ENCODE results near the gene CPED1.
"Not testable (repeated sequence)": the region's sequence is repeated elsewhere in the genome, so short reads cannot be mapped to it uniquely, and the experiment has no call there.

The CPED1 gene

GRCh38 chr7:121041516-121042148 lies 53.1 kb downstream of the CPED1 start:
- no peak for DNase-seq (ENCODE audit: low read depth)

- no peak for DNase-seq (ENCODE audit: low read depth)
Observed at GRCh38 chr7:121042195-121042594, 53.7 kb downstream of the CPED1 start.

- no peak for DNase-seq (ENCODE audit: low read depth)
Observed at GRCh38 chr7:121042899-121043298, 54.4 kb downstream of the CPED1 start.

GRCh38 chr7:121043314-121044234 lies 55.1 kb downstream of the CPED1 start:
- no peak for DNase-seq (ENCODE audit: low read depth)

- DNase-seq (ENCODE audit: low read depth): no peak
Observed at GRCh38 chr7:121045090-121045489, 56.6 kb downstream of the CPED1 start.

- no peak for DNase-seq (ENCODE audit: low read depth)
Observed at GRCh38 chr7:121046009-121046408, 57.5 kb downstream of the CPED1 start.

- DNase-seq (ENCODE audit: low read depth): no peak
Observed at GRCh38 chr7:121046893-121047468, 58.5 kb downstream of the CPED1 start.

- no peak for DNase-seq (ENCODE audit: low read depth)
Observed at GRCh38 chr7:121048195-121048594, 59.7 kb downstream of the CPED1 start.

- DNase-seq (ENCODE audit: low read depth): no peak
Observed at GRCh38 chr7:121049028-121049791, 60.7 kb downstream of the CPED1 start.

GRCh38 chr7:121049897-121050296 lies 61.4 kb downstream of the CPED1 start:
- no peak for DNase-seq (ENCODE audit: low read depth)

- DNase-seq (ENCODE audit: low read depth): no peak
Observed at GRCh38 chr7:121053219-121053618, 64.7 kb downstream of the CPED1 start.

GRCh38 chr7:121054925-121055324 lies 66.4 kb downstream of the CPED1 start:
- no peak for DNase-seq (ENCODE audit: low read depth)

- no peak for DNase-seq (ENCODE audit: low read depth)
Observed at GRCh38 chr7:121057878-121058277, 69.4 kb downstream of the CPED1 start.

GRCh38 chr7:121058975-121059374 lies 70.5 kb downstream of the CPED1 start:
- no peak for DNase-seq (ENCODE audit: low read depth)

GRCh38 chr7:121059979-121060509 lies 71.5 kb downstream of the CPED1 start:
- DNase-seq (ENCODE audit: low read depth): not testable (repeated sequence)

- no peak for DNase-seq (ENCODE audit: low read depth)
Observed at GRCh38 chr7:121061677-121062582, 73.4 kb downstream of the CPED1 start.

- DNase-seq (ENCODE audit: low read depth): no peak
Observed at GRCh38 chr7:121062671-121063279, 74.3 kb downstream of the CPED1 start.

- DNase-seq (ENCODE audit: low read depth): not testable (repeated sequence)
Observed at GRCh38 chr7:121067717-121068116, 79.2 kb downstream of the CPED1 start.

GRCh38 chr7:121069346-121070100 lies 81.0 kb downstream of the CPED1 start:
- no peak for DNase-seq (ENCODE audit: low read depth)

- no peak for DNase-seq (ENCODE audit: low read depth)
Observed at GRCh38 chr7:121071132-121071531, 82.6 kb downstream of the CPED1 start.

Measured in T follicular helper cell (primary cell).